ENCODE results near the gene GPC4.

GRCh38 chrX:133437766-133438165, 22.5 kb upstream of the GPC4 start:
- TF ChIP-seq CTCF (conservative IDR thresholded peaks at IDR 0.05; ENCODE audit: low read depth in 2 of 2) (no peak), EZH2 (IDR thresholded peaks at IDR 0.05; ENCODE audit: low read depth, unreplicated experiment) (no peak), ZNF114 (CRISPR knock-in tag; IDR thresholded peaks at IDR 0.05) (no peak), POLR2AphosphoS5 (IDR thresholded peaks at IDR 0.05; ENCODE audit: low read depth) (no peak), EZH2phosphoT487 (IDR thresholded peaks at IDR 0.05; ENCODE audit: unreplicated experiment) (no peak), JUNB (IDR thresholded peaks at IDR 0.05; ENCODE audit: unreplicated experiment) (no peak)
- TF ChIP-seq, protein P1, sequence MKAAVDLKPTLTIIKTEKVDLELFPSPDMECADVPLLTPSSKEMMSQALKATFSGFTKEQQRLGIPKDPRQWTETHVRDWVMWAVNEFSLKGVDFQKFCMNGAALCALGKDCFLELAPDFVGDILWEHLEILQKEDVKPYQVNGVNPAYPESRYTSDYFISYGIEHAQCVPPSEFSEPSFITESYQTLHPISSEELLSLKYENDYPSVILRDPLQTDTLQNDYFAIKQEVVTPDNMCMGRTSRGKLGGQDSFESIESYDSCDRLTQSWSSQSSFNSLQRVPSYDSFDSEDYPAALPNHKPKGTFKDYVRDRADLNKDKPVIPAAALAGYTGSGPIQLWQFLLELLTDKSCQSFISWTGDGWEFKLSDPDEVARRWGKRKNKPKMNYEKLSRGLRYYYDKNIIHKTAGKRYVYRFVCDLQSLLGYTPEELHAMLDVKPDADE (IDR thresholded peaks at IDR 0.05): no peak
- TF ChIP-seq, protein P2, sequence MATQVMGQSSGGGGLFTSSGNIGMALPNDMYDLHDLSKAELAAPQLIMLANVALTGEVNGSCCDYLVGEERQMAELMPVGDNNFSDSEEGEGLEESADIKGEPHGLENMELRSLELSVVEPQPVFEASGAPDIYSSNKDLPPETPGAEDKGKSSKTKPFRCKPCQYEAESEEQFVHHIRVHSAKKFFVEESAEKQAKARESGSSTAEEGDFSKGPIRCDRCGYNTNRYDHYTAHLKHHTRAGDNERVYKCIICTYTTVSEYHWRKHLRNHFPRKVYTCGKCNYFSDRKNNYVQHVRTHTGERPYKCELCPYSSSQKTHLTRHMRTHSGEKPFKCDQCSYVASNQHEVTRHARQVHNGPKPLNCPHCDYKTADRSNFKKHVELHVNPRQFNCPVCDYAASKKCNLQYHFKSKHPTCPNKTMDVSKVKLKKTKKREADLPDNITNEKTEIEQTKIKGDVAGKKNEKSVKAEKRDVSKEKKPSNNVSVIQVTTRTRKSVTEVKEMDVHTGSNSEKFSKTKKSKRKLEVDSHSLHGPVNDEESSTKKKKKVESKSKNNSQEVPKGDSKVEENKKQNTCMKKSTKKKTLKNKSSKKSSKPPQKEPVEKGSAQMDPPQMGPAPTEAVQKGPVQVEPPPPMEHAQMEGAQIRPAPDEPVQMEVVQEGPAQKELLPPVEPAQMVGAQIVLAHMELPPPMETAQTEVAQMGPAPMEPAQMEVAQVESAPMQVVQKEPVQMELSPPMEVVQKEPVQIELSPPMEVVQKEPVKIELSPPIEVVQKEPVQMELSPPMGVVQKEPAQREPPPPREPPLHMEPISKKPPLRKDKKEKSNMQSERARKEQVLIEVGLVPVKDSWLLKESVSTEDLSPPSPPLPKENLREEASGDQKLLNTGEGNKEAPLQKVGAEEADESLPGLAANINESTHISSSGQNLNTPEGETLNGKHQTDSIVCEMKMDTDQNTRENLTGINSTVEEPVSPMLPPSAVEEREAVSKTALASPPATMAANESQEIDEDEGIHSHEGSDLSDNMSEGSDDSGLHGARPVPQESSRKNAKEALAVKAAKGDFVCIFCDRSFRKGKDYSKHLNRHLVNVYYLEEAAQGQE (IDR thresholded peaks at IDR 0.05; ENCODE audit: unreplicated experiment): no peak

Data from GM23338 (cell line).